MCF 10A (cell line): ENCODE measurements around the gene SLC7A7. TPM values are rescaled to one million over a fixed set of nuclear protein-coding genes. Genes with fewer than 3 reads are reported as not detected.
"Not testable (repeated sequence)": the region's sequence is repeated elsewhere in the genome, so short reads cannot be mapped to it uniquely, and the experiment has no call there.

ENCODE experiments used
- BruUV-seq: library from RNA; stranded (reverse); fragments of 400-500 nt; replicated peaks from 2 replicates; lab custom pipeline; 2021; lab: Mats Ljungman, UMichigan
- CTCF ChIA-PET: fragments of 300-600 bp; sonication (Branson Sonifier 250); formaldehyde crosslinking; extraction: SDS; loops from one replicate; lab custom pipeline; 2021; ENCODE audit warnings: antibody characterized with exemption, inconsistent platforms; lab: Yijun Ruan, JAX
- POLR2A ChIA-PET: fragments of 300-600, 350-650 bp; sonication (Branson Sonifier 250); formaldehyde crosslinking; extraction: SDS; loops from one replicate; lab custom pipeline; 2020; ENCODE audit warnings: antibody characterized with exemption, inconsistent platforms; lab: Yijun Ruan, JAX
- DNase-seq: peaks from one replicate; pipeline ENCODE4 v3.0.0-alpha.2; 2018; ENCODE audit not compliant: unreplicated experiment
- H3K27ac Mint-ChIP-seq: one replicate; pipeline ENCODE4 v1.8.0; 2022; ENCODE audit warnings: mild to moderate bottlenecking, low read depth, mixed read lengths; ENCODE audit not compliant: unreplicated experiment
- H3K27me3 Mint-ChIP-seq: one replicate; pipeline ENCODE4 v1.8.0; 2022; ENCODE audit warnings: mixed read lengths; ENCODE audit not compliant: insufficient read depth, unreplicated experiment
- H3K36me3 Mint-ChIP-seq: one replicate; pipeline ENCODE4 v1.8.0; 2022; ENCODE audit warnings: mild to moderate bottlenecking, moderate library complexity, mixed read lengths; ENCODE audit not compliant: insufficient read depth, unreplicated experiment
- H3K4me1 Mint-ChIP-seq: one replicate; pipeline ENCODE4 v1.8.0; 2022; ENCODE audit warnings: mixed read lengths; ENCODE audit not compliant: insufficient read depth, unreplicated experiment
- H3K4me3 Mint-ChIP-seq: one replicate; pipeline ENCODE4 v1.8.0; 2022; ENCODE audit warnings: mild to moderate bottlenecking, moderate library complexity, mixed read lengths; ENCODE audit not compliant: unreplicated experiment
- H3K9me3 Mint-ChIP-seq: one replicate; pipeline ENCODE4 v1.8.0; 2022; ENCODE audit warnings: mixed read lengths; ENCODE audit not compliant: unreplicated experiment
- CTCF ChIP-seq: fragments of 200-600 bp; IDR thresholded peaks from one replicate; pipeline ENCODE4 v1.8.0; 2022; ENCODE audit warnings: antibody characterized with exemption, mild to moderate bottlenecking; ENCODE audit not compliant: unreplicated experiment
- intact Hi-C: fragments of 100-400 bp; cut with micrococcal nuclease; formaldehyde crosslinking; loops from 2 replicates; pipeline ENCODE4 v1.14.1; 2022
- total RNA-seq: library from RNA; stranded (reverse); gene quantifications from 2 replicates; pipeline ENCODE4 v1.2.3, GENCODE V29; 2022

Gene SLC7A7
- total RNA-seq, 1 experiment from 2014 or later, result 0.98 TPM

GRCh38 chr14:22852599-22852939, 37.3 kb upstream of the SLC7A7 start:
- BruUV-seq, result no TSS peak
- Mint-ChIP-seq H3K9me3 (no peaks in the 10 kb centered on the region), H3K27ac (peak overlapping the region; percentile 64), H3K27me3 (no peaks in the 10 kb centered on the region), H3K4me3 (no peak overlapping the region), H3K36me3 (no peaks in the 10 kb centered on the region), H3K4me1 (peaks cover 25% of the 10 kb centered on the region)
- intact Hi-C loops, result loop anchor here (2.0 to 10.0 kb wide), 3 partner anchors 16 to 458 kb away; partner anchors contain the start of gene MMP14
- no peak for DNase-seq
- ChIA-PET POLR2A (interaction anchor here (0.8 to 8.5 kb wide), 6 partner anchors 13 to 193 kb away, joined by 3 to 142 read pairs (median 6); partner anchors contain the start of genes MMP14 and MRPL52), CTCF (interaction anchor here (0.5 to 11.5 kb wide), 50 partner anchors 15 to 1426 kb away, joined by 3 to 330 read pairs (median 6); partner anchors contain the start of genes LRP10, MMP14, MRPL52 and OXA1L)
- TF ChIP-seq CTCF, result no peak

- not testable (repeated sequence) for H3K27me3 Mint-ChIP-seq
Observed at GRCh38 chr14:22852178-22852577, 36.9 kb upstream of the SLC7A7 start.

GRCh38 chr14:22850944-22851764, 35.9 kb upstream of the SLC7A7 start:
- H3K27ac Mint-ChIP-seq, result peak overlapping the region; percentile 75
- H3K4me3 Mint-ChIP-seq, result no peak overlapping the region
- peaks cover 10% of the 10 kb centered on the region for H3K36me3 Mint-ChIP-seq
- POLR2A ChIA-PET, result interaction anchor here (0.6 to 8.5 kb wide), 8 partner anchors 12 to 126 kb away, joined by 3 to 142 read pairs (median 4); partner anchors contain the start of genes LRP10, MMP14, MRPL52 and OXA1L
- BruUV-seq, result no TSS peak
- no peaks in the 10 kb centered on the region for H3K9me3 Mint-ChIP-seq
- peak; percentile 45 for DNase-seq
- no peaks in the 10 kb centered on the region for H3K27me3 Mint-ChIP-seq
- CTCF ChIA-PET, result interaction anchor here (0.5 to 11.5 kb wide), 25 partner anchors 8 to 1726 kb away, joined by 3 to 330 read pairs (median 6); partner anchors contain the start of genes LRP10, MMP14 and MRPL52
- intact Hi-C loops, result loop anchor here (10.0 kb wide), 1 partner anchor 456 kb away; no protein-coding TSS in a partner anchor
- H3K4me1 Mint-ChIP-seq, result peaks cover 25% of the 10 kb centered on the region
- no peak for TF ChIP-seq CTCF

More at GRCh38 chr14:22852178-22852577, 36.9 kb upstream of the SLC7A7 start:
- peak overlapping the region; percentile 75 for H3K27ac Mint-ChIP-seq
- DNase-seq, BruUV-seq, H3K4me3 Mint-ChIP-seq, H3K36me3 Mint-ChIP-seq, H3K9me3 Mint-ChIP-seq: not testable (repeated sequence)
- CTCF ChIA-PET, result interaction anchor here (0.6 to 11.5 kb wide), 44 partner anchors 15 to 1426 kb away, joined by 3 to 330 read pairs (median 7); partner anchors contain the start of genes LRP10, MMP14, MRPL52 and OXA1L
- POLR2A ChIA-PET, result interaction anchor here (0.8 to 8.5 kb wide), 6 partner anchors 13 to 193 kb away, joined by 3 to 142 read pairs (median 6); partner anchors contain the start of genes MMP14 and MRPL52
- H3K4me1 Mint-ChIP-seq, result peaks cover 25% of the 10 kb centered on the region
- intact Hi-C loops, result loop anchor here (2.0 to 10.0 kb wide), 3 partner anchors 15 to 457 kb away; partner anchors contain the start of gene MMP14

- Mint-ChIP-seq H3K27me3 (no peaks in the 10 kb centered on the region), H3K9me3 (no peaks in the 10 kb centered on the region), H3K4me3 (no peak overlapping the region), H3K36me3 (peaks cover 29% of the 10 kb centered on the region), H3K4me1 (peaks cover 25% of the 10 kb centered on the region), H3K27ac (peak overlapping the region; percentile 20)
- BruUV-seq, result no TSS peak
- ChIA-PET POLR2A (interaction anchor here (0.6 to 8.5 kb wide), 6 partner anchors 10 to 293 kb away, joined by 3 to 142 read pairs (median 4); partner anchors contain the start of genes MMP14 and OXA1L), CTCF (interaction anchor here (0.5 to 11.5 kb wide), 12 partner anchors 12 to 293 kb away, joined by 3 to 330 read pairs (median 6); partner anchors contain the start of genes LRP10, MMP14, MRPL52 and RBM23)
- DNase-seq, result no peak
- intact Hi-C loops, result no loop called here
- no peak for TF ChIP-seq CTCF
Observed at GRCh38 chr14:22849212-22849819, 34.1 kb upstream of the SLC7A7 start.
